Activated T-cell treated with anti-CD3 and anti-CD28 coated beads, Interleukin-2, amount 50 U/mL, for 72 hours (primary cell): Measurements from ENCODE around the gene CD74. TPM values are rescaled to one million over a fixed set of nuclear protein-coding genes. Genes with fewer than 3 reads are reported as not detected.

Source experiments
- total RNA-seq, 2 donors: library from RNA; stranded (reverse); gene quantifications; one replicate each; pipeline ENCODE4 v1.2.3, GENCODE V29; 2022

Gene CD74
- total RNA-seq, 2 donors from 2014 or later: 363 to 455 TPM

Other genes with a start within 250 kb of the CD74 start
- not detected for gene CDX1, start 246.1 kb downstream of the CD74 start, total RNA-seq
- gene SLC6A7, start 222.8 kb downstream of the CD74 start, total RNA-seq: not detected
- not detected for gene CAMK2A, start 123.1 kb downstream of the CD74 start, total RNA-seq
- gene ARSI, start 110.0 kb downstream of the CD74 start, total RNA-seq: not detected
- 10 to 100 TPM; 55.5 to 62.3 TPM for gene TCOF1, start 55.2 kb downstream of the CD74 start, total RNA-seq
- 1,000 to 10,000 TPM; 2,954 to 3,917 TPM for gene RPS14, start 36.8 kb upstream of the CD74 start, total RNA-seq
- gene NDST1, start 95.2 kb upstream of the CD74 start, total RNA-seq: 1 to 10 TPM; 3.4 to 3.5 TPM
- gene SYNPO, start 227.8 kb upstream of the CD74 start, total RNA-seq: under 1 TPM; 0.30 to 0.36 TPM
- under 1 TPM in 1 of 2 donors, not detected in 1; 0.16 TPM for gene MYOZ3, start 248.3 kb upstream of the CD74 start, total RNA-seq